IMR-90 (cell line): ENCODE measurements around the gene IFT20. TPM values are rescaled to one million over a fixed set of nuclear protein-coding genes. Genes with fewer than 3 reads are reported as not detected.

Source experiments
- ATAC-seq: fragments of 200-7000 bp; cut with Tn5 transposase; 2 replicates; pipeline ENCODE4 v1.9.1; 2020; ENCODE audit warnings: low read depth, mild to moderate bottlenecking, moderate library complexity
- BruUV-seq: library from RNA; stranded (reverse); fragments of 400-500 nt; replicated peaks from 2 replicates; lab custom pipeline; 2021; lab: Mats Ljungman, UMichigan
- CTCF ChIA-PET: fragments of 300-600 bp; formaldehyde crosslinking; extraction: SDS; loops from one replicate; lab custom pipeline; 2021; ENCODE audit warnings: antibody characterized with exemption; lab: Yijun Ruan, JAX
- POLR2A ChIA-PET: fragments of 300-600 bp; sonication (Branson Sonifier 250); formaldehyde crosslinking; loops from one replicate; lab custom pipeline; 2022; ENCODE audit warnings: antibody characterized with exemption; ENCODE audit not compliant: unreplicated experiment; lab: Charles Lee
- DNase-seq: peaks from one replicate; pipeline ENCODE4 v3.0.0; 2013
- H2AFZ ChIP-seq: replicated peaks from 2 replicates; pipeline ENCODE3; 2013; ENCODE audit warnings: low read length, mild to moderate bottlenecking; ENCODE audit not compliant: poor library complexity
- H2AK5ac ChIP-seq: 2 replicates; pipeline ENCODE4 v1.6.1; 2013; ENCODE audit warnings: low read depth, low read length, inconsistent platforms
- H2AK9ac ChIP-seq: replicated peaks from 2 replicates; pipeline ENCODE3; 2013; ENCODE audit warnings: mild to moderate bottlenecking, low read depth, low read length, moderate library complexity; ENCODE audit not compliant: poor library complexity
- H2BK120ac ChIP-seq: 2 replicates; pipeline ENCODE4 v1.6.1; 2013; ENCODE audit warnings: low read depth, low read length, inconsistent platforms
- H2BK15ac ChIP-seq: 3 replicates; pipeline ENCODE4 v1.6.1; 2013; ENCODE audit warnings: low read depth, low read length, inconsistent platforms
- H2BK20ac ChIP-seq: 2 replicates; pipeline ENCODE4 v1.6.1; 2013; ENCODE audit warnings: low read depth, mild to moderate bottlenecking, inconsistent platforms, low read length, moderate library complexity
- H2BK5ac ChIP-seq: 2 replicates; pipeline ENCODE4 v1.6.1; 2013; ENCODE audit warnings: mild to moderate bottlenecking, low read depth, low read length, inconsistent platforms; ENCODE audit not compliant: poor library complexity, severe bottlenecking
- H3K14ac ChIP-seq: replicated peaks from 2 replicates; pipeline ENCODE4 v1.6.1; 2013; ENCODE audit warnings: low read depth, low read length, inconsistent platforms
- H3K18ac ChIP-seq: 2 replicates; pipeline ENCODE4 v1.6.1; 2013; ENCODE audit warnings: low read depth, low read length, control low read depth
- H3K23ac ChIP-seq: 2 replicates; pipeline ENCODE4 v1.6.1; 2013; ENCODE audit warnings: low read depth, low read length, inconsistent platforms
- H3K27ac ChIP-seq: 2 replicates; pipeline ENCODE4 v1.5.1; 2013; ENCODE audit warnings: mild to moderate bottlenecking, control low read depth, low read length; ENCODE audit not compliant: insufficient read depth
- H3K27me3 ChIP-seq: 2 replicates; pipeline ENCODE4 v1.6.1; 2013; ENCODE audit warnings: low read length; ENCODE audit not compliant: control insufficient read depth, insufficient read depth
- H3K36me3 ChIP-seq: 2 replicates; pipeline ENCODE4 v1.6.1; 2013; ENCODE audit warnings: low read length, mixed read lengths; ENCODE audit not compliant: control insufficient read depth, insufficient read depth
- H3K4ac ChIP-seq: 2 replicates; pipeline ENCODE4 v1.6.1; 2013; ENCODE audit warnings: low read depth, low read length, inconsistent platforms
- H3K4me1 ChIP-seq: 2 replicates; pipeline ENCODE4 v1.6.1; 2013; ENCODE audit warnings: low read length, mixed read lengths; ENCODE audit not compliant: control insufficient read depth, insufficient read depth
- H3K4me2 ChIP-seq: 2 replicates; pipeline ENCODE4 v1.6.1; 2013; ENCODE audit warnings: low read depth, mild to moderate bottlenecking, control low read depth, low read length, moderate library complexity
- H3K4me3 ChIP-seq: 2 replicates; pipeline ENCODE4 v1.5.1; 2013; ENCODE audit warnings: low read depth, mild to moderate bottlenecking, control low read depth, low read length, moderate library complexity; ENCODE audit not compliant: insufficient read depth
- H3K56ac ChIP-seq: 2 replicates; pipeline ENCODE4 v1.6.1; 2013; ENCODE audit warnings: low read length, inconsistent platforms; ENCODE audit not compliant: insufficient read depth; ENCODE audit errors: extremely low read depth
- H3K79me1 ChIP-seq, 2 experiments: 2 replicates each; pipeline ENCODE4 v1.6.1; 2013; ENCODE audit warnings: low read length in 2 of 2, inconsistent platforms in 1 of 2, low read depth in 1 of 2
- H3K9ac ChIP-seq: 2 replicates; pipeline ENCODE4 v1.6.1; 2013; ENCODE audit warnings: low read depth, low read length, control low read depth
- H3K9me1 ChIP-seq: 2 replicates; pipeline ENCODE4 v1.6.1; 2013; ENCODE audit warnings: low read length, inconsistent platforms; ENCODE audit not compliant: insufficient read depth
- H3K9me3 ChIP-seq: 2 replicates; pipeline ENCODE4 v1.6.1; 2013; ENCODE audit warnings: low read length; ENCODE audit not compliant: control insufficient read depth, insufficient read depth
- H4K20me1 ChIP-seq: 2 replicates; pipeline ENCODE4 v1.6.1; 2013; ENCODE audit warnings: low read length, inconsistent platforms; ENCODE audit not compliant: insufficient read depth
- H4K5ac ChIP-seq: 2 replicates; pipeline ENCODE4 v1.6.1; 2013; ENCODE audit warnings: mild to moderate bottlenecking, low read depth, low read length, control low read depth
- H4K8ac ChIP-seq, 2 experiments: 2 replicates each; pipeline ENCODE4 v1.6.1; 2013; ENCODE audit warnings: low read depth in 2 of 2, low read length in 2 of 2, control low read depth in 1 of 2, inconsistent platforms in 1 of 2
- H4K91ac ChIP-seq: 2 replicates; pipeline ENCODE4 v1.6.1; 2013; ENCODE audit warnings: low read depth, low read length, inconsistent platforms; ENCODE audit not compliant: insufficient read depth
- BHLHE40 ChIP-seq: fragments of 150-350 bp; IDR thresholded peaks from 2 replicates; pipeline ENCODE4 v1.6.1; 2016; ENCODE audit warnings: mild to moderate bottlenecking, low read depth, low read length
- CHD1 ChIP-seq: IDR thresholded peaks from 2 replicates; pipeline ENCODE4 v1.6.1; 2012; ENCODE audit warnings: low read depth, low read length, improper control_type of control experiment
- FOS ChIP-seq: fragments of 150-350 bp; IDR thresholded peaks from 2 replicates; pipeline ENCODE4 v1.6.1; 2016; ENCODE audit warnings: low read depth, low read length
- MAFK ChIP-seq: IDR thresholded peaks from 2 replicates; pipeline ENCODE4 v1.6.1; 2012; ENCODE audit warnings: low read depth, low read length, improper control_type of control experiment
- NFE2L2 ChIP-seq: fragments of 150-350 bp; IDR thresholded peaks from 2 replicates; pipeline ENCODE4 v1.6.1; 2016; ENCODE audit warnings: low read depth, mild to moderate bottlenecking, low read length
- RAD21 ChIP-seq: IDR thresholded peaks from 2 replicates; pipeline ENCODE4 v1.6.1; 2012; ENCODE audit warnings: low read length, improper control_type of control experiment
- RCOR1 ChIP-seq: IDR thresholded peaks from 2 replicates; pipeline ENCODE4 v1.6.1; 2012; ENCODE audit warnings: mild to moderate bottlenecking, low read length, improper control_type of control experiment; ENCODE audit not compliant: insufficient replicate concordance
- RFX5 ChIP-seq: IDR thresholded peaks from 2 replicates; pipeline ENCODE4 v1.8.0; 2012; ENCODE audit warnings: low read depth, mild to moderate bottlenecking, low read length, moderate library complexity
- SMC3 ChIP-seq: fragments of 150-350 bp; IDR thresholded peaks from 2 replicates; pipeline ENCODE4 v1.6.1; 2016; ENCODE audit warnings: low read depth, mild to moderate bottlenecking, antibody characterized with exemption, low read length, moderate library complexity
- WGBS, 2 experiments: methylation state at CpG; one replicate each; pipeline versions ENCODE4 v1.1.5 to v1.1.7; 2013; ENCODE audit warnings: missing lambda C conversion rate in 2 of 2; ENCODE audit not compliant: insufficient read length in 1 of 2; ENCODE audit errors: extremely low coverage in 2 of 2; 5-methylcytosine and 5-hydroxymethylcytosine counted together
- dilution Hi-C: fragments of 300-500 bp; cut with HindIII; formaldehyde crosslinking; loops from one replicate; pipeline ENCODE4 v1.14.3; 2018; ENCODE audit warnings: low sequenced_read_pairs; ENCODE audit not compliant: unreplicated experiment
- in situ Hi-C: fragments of 300-500 bp; cut with MboI; formaldehyde crosslinking; loops from 3 replicates; pipeline ENCODE4 v1.14.3; 2019; ENCODE audit warnings: low sequenced_read_pairs, inconsistent platforms, mixed read lengths
- intact Hi-C: fragments of 100-400 bp; cut with micrococcal nuclease; formaldehyde crosslinking; loops from 2 replicates; pipeline ENCODE4 v1.10.0; 2022
- polyA plus RNA-seq, 3 experiments: library from polyadenylated mRNA; depleted of rRNA; stranded (reverse); fragments of >200 nt; gene quantifications; 2 replicates each; pipeline ENCODE4 v1.2.3, GENCODE V29; 2012; ENCODE audit warnings: low replicate concordance in 1 of 3
- total RNA-seq: library from RNA; depleted of rRNA; stranded (reverse); fragments of >200 nt; gene quantifications from 2 replicates; pipeline ENCODE4 v1.2.3, GENCODE V29; 2012
- TF ChIP-seq, protein P1 (sequence below): conservative IDR thresholded peaks from 2 replicates; pipeline ENCODE4 v1.5.1; 2012; ENCODE audit warnings: mild to moderate bottlenecking, low read depth, low read length, improper control_type of control experiment
- TF ChIP-seq, protein P2 (sequence below): fragments of 150-350 bp; IDR thresholded peaks from 2 replicates; pipeline ENCODE4 v1.6.1; 2016; ENCODE audit warnings: low read depth, mild to moderate bottlenecking, low read length, moderate library complexity, borderline replicate concordance
- TF ChIP-seq, protein P3 (sequence below): fragments of 150-350 bp; IDR thresholded peaks from 2 replicates; pipeline ENCODE4 v1.6.1; 2017; ENCODE audit warnings: mild to moderate bottlenecking, antibody characterized with exemption, low read length, low read depth

The IFT20 gene
- total and polyA plus RNA-seq, 2 of the 4 experiments (the other 2 are of a cell fraction): 25.5 to 46.3 TPM

DNA sequence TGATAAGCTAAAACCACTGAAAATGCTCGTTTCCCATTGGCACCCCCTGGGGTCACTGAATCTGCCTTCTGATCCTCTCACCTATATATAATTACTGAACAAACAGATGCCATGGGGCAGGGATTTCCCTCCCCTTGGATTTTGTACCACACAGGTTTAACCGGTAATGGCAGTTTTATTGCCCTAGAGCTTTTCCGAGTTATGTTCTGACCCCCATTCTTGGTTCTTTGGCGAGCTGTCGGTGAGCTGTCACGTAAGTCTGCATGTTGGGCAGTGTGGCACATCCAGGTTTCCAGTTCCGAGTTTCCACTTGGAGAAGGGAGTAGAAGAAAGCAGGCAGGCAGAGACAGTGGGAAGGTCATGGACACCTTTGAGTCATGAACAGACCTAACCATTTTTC lies 9.2 kb downstream of the IFT20 start:
- Histone ChIP-seq H3K36me3 (peaks cover 23% of the 10 kb centered on the region), H2BK5ac (no peak overlapping the region), H2BK120ac (no peak overlapping the region), H3K23ac (no peak overlapping the region), H4K20me1 (no peaks in the 10 kb centered on the region), H2BK15ac (no peak overlapping the region), H3K9me3 (no peaks in the 10 kb centered on the region), H3K9ac (no peak overlapping the region), H2AFZ (no peak overlapping the region), H3K56ac (no peak overlapping the region), H3K79me1 (peaks cover 17 to 29% of the 10 kb centered on the region in 2 experiments; a peak in 3 of 4 replicates), H3K4ac (no peak overlapping the region), H4K5ac (no peak overlapping the region), H3K18ac (no peak overlapping the region), H2AK9ac (no peak overlapping the region), H4K91ac (no peak overlapping the region), H2BK20ac (no peak overlapping the region), H3K4me1 (peaks cover 6% of the 10 kb centered on the region; the same call in 1 of the 2 replicates), H4K8ac (no peak overlapping the region), H3K4me3 (no peak overlapping the region), H3K27ac (no peak overlapping the region), H3K9me1 (no peaks in the 10 kb centered on the region), H2AK5ac (no peak overlapping the region), H3K4me2 (no peak overlapping the region), H3K27me3 (no peaks in the 10 kb centered on the region), H3K14ac (no peak overlapping the region)
- intact Hi-C loops (loop anchor here (10.0 kb wide), 1 partner anchor 521 kb away; the partner anchor contains the start of gene NOS2), dilution Hi-C loops (no loop called here), in situ Hi-C loops (loop anchor here (10.0 to 25.0 kb wide), 2 partner anchors 281 to 789 kb away; partner anchors contain the start of gene NLK)
- WGBS, 2 experiments: 91% methylated on average over 7 of the region's 7 CpGs; no CpG with 5 or more reads in 1 of the 2 experiments
- CTCF ChIA-PET: no interaction called here
- no TSS peak for BruUV-seq
- ATAC-seq: no peak
- DNase-seq: no peak
- POLR2A ChIA-PET: no interaction called here
- TF ChIP-seq NFE2L2 (no peak), RFX5 (no peak), FOS (no peak), RAD21 (no peak), MAFK (no peak), RCOR1 (no peak), SMC3 (no peak), BHLHE40 (no peak), CHD1 (no peak)
- TF ChIP-seq, protein P1, sequence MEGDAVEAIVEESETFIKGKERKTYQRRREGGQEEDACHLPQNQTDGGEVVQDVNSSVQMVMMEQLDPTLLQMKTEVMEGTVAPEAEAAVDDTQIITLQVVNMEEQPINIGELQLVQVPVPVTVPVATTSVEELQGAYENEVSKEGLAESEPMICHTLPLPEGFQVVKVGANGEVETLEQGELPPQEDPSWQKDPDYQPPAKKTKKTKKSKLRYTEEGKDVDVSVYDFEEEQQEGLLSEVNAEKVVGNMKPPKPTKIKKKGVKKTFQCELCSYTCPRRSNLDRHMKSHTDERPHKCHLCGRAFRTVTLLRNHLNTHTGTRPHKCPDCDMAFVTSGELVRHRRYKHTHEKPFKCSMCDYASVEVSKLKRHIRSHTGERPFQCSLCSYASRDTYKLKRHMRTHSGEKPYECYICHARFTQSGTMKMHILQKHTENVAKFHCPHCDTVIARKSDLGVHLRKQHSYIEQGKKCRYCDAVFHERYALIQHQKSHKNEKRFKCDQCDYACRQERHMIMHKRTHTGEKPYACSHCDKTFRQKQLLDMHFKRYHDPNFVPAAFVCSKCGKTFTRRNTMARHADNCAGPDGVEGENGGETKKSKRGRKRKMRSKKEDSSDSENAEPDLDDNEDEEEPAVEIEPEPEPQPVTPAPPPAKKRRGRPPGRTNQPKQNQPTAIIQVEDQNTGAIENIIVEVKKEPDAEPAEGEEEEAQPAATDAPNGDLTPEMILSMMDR: no peak
- TF ChIP-seq, protein P2, sequence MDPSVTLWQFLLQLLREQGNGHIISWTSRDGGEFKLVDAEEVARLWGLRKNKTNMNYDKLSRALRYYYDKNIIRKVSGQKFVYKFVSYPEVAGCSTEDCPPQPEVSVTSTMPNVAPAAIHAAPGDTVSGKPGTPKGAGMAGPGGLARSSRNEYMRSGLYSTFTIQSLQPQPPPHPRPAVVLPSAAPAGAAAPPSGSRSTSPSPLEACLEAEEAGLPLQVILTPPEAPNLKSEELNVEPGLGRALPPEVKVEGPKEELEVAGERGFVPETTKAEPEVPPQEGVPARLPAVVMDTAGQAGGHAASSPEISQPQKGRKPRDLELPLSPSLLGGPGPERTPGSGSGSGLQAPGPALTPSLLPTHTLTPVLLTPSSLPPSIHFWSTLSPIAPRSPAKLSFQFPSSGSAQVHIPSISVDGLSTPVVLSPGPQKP: no peak
- TF ChIP-seq, protein P3, sequence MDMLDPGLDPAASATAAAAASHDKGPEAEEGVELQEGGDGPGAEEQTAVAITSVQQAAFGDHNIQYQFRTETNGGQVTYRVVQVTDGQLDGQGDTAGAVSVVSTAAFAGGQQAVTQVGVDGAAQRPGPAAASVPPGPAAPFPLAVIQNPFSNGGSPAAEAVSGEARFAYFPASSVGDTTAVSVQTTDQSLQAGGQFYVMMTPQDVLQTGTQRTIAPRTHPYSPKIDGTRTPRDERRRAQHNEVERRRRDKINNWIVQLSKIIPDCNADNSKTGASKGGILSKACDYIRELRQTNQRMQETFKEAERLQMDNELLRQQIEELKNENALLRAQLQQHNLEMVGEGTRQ: no peak
